GM08714 (cell line): ENCODE results near the gene CRYBA2.

Source experiments
- H3K4me3 ChIP-seq: fragments of 200-500 bp; sonication (Bioruptor generic); 2 replicates; pipeline ENCODE4 v1.5.1; 2014; ENCODE audit warnings: mild to moderate bottlenecking, low read length, inconsistent platforms
- ZNF274 ChIP-seq: IDR thresholded peaks from 2 replicates; pipeline ENCODE4 v1.6.1; 2012; ENCODE audit warnings: mild to moderate bottlenecking, low read depth, low read length

The CRYBA2 gene

DNA sequence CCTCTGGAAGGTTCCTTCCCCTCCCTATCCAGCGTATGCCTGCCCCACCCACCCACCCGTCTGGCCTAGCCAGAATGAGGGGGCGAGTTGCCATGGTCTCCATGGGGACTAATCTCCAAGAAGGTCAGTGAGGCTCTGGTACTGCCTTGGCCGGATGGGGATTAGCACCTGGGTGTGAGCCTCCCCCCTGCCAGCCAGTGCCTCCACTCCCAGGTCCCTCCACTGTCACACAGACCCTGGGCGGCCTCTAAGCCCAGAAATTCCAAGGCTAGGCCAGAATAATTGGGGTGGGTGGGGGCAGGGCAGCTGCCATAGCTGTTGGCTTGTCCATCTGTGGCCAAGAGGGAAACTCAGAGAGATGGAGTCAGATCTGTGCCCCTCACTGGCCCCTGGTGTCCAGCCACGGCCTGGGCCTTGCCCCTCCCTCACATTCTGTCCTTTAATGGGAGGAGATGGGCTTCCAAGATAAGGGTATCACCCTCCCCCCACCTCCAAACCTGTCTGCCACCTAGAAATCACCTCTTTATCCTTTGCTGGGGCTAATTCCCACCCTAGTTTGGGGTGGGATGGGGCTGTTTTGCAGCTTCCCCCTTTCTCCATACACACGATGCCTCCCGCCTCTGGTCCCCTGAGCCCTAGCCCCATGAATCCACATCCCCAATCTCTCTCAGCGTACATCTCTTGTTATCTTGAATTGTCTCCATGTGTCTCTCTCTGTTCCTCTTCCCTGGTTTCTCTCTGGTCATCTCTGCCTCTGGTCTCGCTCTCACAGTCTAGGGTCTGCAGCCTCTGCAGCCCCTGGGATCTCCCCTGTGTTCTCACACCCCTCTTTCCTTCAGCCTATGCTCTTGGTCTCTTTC lies 6.0 kb upstream of the CRYBA2 start:
- no peak overlapping the region for H3K4me3 ChIP-seq
- no peak for TF ChIP-seq ZNF274

DNA sequence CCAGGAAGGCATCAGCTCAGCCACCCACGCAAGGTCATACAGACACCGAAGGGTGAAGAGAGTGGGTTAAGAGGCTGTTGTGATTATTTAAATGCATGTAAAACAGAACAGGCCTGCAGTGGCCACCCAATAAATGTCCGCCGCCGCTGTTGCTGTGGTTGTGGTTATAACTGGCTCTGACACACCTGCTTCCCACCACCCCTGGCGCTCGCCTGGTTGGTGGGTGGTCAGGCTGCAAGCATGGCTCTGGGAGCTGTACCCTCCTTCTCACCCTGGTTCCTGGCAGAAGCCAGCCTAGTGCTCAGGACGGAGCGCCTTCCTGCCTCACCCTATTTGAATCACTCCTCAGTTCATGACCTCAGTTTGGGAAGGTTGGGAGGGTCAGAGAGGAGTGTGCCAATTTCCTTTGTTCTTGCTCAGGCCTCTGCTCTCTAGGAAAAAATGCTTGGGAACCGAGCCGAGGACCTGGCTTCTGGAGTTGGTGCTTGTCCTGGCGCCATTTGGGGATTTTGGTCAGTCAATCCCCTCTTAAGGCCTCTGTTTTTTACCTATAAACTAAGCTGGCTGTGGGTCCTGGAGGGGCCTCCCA lies 5.3 kb upstream of the CRYBA2 start:
- no peak for TF ChIP-seq ZNF274
- H3K4me3 ChIP-seq, result no peak overlapping the region

DNA sequence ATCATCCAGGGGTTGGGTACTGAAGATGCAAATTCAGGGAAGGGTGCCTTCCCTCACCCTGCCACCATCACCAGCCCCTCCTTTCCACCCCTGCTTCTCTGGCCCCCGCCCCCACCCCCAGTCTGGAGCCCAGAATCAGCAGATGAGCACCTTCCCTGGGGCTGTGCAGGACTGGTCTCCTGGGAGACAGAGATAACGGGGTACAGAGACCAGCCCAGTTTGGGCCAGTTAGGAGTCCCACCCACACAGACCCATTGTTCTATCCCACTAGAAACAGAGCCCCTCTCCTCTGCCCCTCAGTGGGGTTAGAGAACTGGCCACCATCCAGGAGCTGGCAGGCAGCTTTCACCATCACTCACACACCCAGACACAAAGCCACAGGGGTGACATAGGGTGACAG lies 4.5 kb upstream of the CRYBA2 start:
- no peak overlapping the region for H3K4me3 ChIP-seq
- no peak for TF ChIP-seq ZNF274

DNA sequence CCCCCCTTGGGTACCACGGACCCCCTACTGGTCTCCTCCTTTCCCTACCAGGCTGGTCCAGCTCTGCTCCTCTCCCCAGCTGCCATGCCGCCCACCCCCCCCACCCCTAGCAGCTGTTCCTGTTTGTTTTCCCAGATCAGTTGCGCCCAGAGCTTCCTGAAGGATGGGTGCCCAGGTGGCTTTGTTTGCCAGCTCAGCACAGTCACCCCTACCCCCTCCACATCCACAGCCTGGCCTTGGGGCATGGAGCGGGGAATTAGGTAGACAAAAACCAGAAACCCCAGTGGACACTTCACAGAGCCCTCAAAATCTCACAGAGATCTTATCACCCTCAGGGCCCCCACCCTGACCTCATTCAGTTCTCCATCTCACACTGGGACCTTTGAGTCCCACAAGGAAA lies 3.7 kb upstream of the CRYBA2 start:
- no peak overlapping the region for H3K4me3 ChIP-seq
- no peak for TF ChIP-seq ZNF274

DNA sequence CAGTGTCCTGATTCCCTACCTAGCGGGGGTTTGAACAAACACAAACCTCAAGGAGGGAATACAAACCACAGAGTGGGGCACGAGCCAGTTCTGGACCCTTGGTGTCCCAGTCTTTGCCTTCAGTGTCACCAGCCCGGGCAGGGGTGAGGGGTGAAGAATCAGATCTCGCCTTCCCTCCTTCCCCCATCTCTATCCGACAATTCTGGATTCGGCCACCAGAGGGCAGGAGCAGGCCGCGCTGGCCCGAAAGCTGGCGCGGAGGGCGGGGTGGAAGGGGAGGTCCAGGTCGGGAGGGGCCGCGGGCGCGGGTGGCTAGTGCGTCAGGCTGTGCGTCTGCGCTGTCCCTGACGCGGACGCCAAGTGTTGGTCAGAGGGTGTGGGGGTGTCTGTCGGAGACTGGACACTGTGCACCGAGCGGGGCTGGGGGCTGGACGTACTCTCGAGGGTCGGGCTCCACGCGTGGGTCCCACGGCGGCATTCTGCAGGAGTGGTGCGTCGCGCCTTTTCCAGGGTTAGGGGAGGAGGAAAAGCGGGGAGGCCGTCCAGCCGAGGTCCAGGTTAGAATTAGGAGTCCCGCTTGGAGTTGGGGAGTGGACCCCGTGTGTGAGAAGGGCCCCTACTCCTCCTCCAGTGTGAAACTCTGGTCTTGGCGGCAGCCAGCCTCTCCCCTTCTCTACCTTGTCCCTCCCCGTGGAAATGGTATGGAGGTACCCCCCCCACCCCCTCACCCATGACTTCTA lies 2.9 kb upstream of the CRYBA2 start:
- TF ChIP-seq ZNF274, result no peak
- no peak overlapping the region for H3K4me3 ChIP-seq

DNA sequence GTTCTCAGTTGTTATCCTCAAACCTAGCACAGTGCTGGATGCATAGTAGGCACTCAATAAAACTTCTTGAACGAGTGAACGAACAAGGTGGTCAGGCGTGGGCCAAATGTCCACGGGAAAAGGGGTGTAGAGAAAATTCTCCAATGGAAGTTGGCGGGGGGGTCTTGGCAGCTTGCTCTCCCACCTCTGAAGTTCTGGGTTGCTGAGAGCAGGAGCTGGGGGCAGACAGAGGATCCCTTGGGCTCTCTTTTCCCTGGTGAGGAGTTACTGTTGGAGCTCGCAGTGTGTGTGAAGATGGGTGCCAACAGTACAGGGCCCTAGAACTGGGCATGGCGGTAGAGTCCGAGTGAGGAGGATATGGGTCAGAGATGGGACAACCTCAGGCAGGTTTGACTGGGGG lies 2.3 kb upstream of the CRYBA2 start:
- TF ChIP-seq ZNF274, result no peak
- no peak overlapping the region for H3K4me3 ChIP-seq

DNA sequence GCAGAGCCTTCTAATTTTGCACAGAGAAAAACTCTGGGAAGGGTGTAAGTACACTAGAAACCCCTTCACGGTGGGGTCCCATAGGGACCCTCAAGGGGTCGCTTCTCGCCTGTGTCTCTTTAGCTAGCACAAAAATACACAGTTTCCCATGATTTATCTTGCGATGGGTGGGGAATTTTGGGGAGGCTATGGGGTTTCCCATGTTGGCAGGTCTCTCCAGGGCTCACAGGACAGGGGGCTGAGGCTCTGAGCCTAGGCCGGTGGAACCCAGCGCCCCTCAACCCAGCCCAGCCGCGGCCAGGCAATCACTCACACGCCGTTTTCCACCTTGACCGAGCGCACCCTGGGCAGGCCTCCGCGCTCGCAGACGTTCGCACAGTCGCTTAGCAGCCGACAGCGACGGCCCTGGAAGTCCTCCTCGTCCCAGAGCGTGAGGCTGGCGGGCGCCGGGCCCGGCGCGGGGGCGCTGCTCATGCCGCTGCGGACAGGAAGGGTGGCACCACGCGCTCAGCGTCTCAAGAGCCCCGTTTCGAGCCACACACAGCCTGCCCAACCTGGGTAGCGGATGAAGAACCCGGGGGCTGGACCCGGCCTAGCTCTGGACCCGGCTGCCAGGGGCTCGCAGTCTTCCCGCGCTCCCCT lies 398 bp downstream of the CRYBA2 start:
- no peak overlapping the region for H3K4me3 ChIP-seq
- no peak for TF ChIP-seq ZNF274

DNA sequence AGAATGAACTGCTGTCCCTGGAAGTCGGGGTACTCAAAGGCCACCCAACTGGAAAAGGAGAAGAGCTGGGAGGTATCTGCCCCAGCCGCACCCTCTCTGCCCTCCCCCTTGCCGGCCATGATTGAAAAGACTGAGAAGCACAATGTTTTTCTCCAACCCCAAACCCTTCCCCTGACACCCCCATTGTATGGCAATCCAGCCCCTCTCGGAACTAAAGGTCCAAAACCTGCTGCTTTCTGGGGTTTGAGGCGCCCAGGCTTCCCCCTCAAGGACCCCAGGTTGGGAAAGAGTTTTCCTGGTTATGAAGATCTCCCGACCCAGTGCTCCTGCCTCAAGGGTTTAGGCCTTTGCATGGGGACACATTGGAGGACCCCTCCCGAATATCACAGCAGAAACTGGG lies 1.0 kb downstream of the CRYBA2 start:
- no peak overlapping the region for H3K4me3 ChIP-seq
- TF ChIP-seq ZNF274, result no peak

DNA sequence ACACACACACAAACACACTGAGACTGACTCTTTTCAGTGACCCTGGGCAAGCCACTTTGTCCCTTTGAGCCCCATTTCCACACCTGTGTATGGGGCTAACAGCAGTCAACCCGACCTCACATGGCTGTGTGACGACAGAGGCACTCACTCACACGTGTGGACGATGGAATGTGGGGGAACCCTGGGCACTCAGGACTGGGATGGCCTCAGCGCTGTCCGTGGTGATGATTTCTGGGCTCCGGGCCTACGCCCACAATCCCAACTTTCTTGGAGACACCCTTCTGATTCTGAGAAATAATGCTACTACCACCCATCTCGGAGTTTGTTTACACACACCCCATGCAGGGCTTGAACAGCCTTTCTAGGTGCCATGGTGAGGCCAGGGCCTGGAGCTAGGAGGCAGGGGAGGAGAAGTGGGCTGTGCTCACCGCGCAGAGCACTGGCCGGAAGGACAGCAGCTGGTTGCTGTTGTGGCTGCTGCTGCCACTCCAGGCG lies 1.5 kb downstream of the CRYBA2 start:
- TF ChIP-seq ZNF274, result no peak
- no peak overlapping the region for H3K4me3 ChIP-seq

DNA sequence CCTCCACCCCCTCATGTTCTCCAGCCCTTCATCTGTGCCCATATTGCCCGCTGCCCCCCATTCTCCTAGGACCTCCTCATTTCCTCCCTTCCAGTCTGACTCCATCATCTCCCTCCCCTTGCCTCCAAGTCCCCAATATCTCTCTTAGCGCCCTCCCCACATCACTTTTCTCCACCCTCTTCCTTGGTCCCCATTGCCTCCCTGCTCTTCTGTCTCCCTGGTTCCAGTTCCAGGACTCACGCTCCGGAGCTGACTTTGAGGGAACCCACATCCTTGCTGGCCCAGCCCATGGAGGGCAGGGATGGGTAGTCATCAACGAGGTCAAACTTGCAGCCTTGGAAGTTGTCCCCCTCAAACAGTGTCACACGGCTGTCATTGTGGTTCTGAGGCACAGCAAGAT lies 2.6 kb downstream of the CRYBA2 start:
- H3K4me3 ChIP-seq, result no peak overlapping the region
- no peak for TF ChIP-seq ZNF274

DNA sequence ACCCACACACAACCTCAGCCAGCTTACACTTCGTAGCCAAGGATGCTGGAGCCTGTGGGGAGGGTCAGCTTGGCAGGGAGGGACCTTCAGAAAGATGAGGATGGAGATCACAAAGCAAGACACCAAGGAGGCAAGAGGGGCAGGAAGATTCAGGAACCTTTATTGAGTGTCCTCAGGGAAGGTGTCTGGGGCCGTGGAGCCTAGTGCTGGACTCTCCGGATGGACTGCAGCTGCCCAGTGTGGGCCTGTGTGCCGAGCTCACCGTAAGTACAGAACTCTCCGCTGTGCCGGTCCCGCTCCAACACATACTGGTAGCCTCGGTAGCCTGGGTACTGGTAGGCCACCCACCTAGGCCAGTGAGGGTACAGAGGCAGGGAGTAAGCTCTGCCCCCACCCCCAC lies 3.2 kb downstream of the CRYBA2 start:
- H3K4me3 ChIP-seq, result no peak overlapping the region
- TF ChIP-seq ZNF274, result no peak

DNA sequence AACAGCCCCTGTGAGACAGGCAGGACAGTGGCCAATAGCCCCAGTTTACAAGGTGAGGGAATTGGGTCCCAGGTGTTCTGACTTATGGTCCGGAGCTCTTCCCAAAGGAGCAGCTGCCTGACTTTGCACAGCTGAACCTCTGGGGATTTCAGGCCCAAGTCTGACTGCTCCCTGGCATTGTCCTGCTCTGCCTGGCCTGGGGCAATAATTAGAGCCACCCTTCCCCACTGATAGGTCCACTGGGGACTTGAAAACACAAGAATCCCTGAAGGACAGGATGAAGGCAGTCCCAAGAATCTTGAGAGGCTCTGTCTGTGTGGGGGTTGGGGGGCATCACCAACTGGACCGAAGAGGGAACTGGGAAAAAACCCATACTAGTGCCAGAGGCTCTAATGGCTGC lies 4.6 kb downstream of the CRYBA2 start:
- no peak for TF ChIP-seq ZNF274
- no peak overlapping the region for H3K4me3 ChIP-seq

DNA sequence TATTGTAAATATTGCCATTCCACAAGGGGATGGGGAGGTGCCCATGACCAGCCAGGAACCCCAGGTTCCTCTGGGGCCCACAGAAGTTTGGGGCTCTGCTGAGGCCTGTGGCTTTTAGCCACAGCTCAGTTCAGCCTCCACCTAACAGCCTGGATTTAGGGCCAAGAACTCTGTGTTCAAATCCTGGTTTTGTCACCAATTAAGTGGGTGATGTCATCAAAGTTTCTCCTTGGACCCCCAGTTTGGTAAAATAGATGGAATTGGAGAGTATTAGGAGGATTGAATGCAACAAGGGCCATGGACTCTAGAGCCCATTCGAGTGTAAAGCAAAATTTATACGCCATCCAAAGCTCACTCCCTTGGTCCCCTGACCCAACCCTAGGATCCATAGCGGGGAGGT lies 5.1 kb downstream of the CRYBA2 start:
- no peak overlapping the region for H3K4me3 ChIP-seq
- TF ChIP-seq ZNF274, result no peak

DNA sequence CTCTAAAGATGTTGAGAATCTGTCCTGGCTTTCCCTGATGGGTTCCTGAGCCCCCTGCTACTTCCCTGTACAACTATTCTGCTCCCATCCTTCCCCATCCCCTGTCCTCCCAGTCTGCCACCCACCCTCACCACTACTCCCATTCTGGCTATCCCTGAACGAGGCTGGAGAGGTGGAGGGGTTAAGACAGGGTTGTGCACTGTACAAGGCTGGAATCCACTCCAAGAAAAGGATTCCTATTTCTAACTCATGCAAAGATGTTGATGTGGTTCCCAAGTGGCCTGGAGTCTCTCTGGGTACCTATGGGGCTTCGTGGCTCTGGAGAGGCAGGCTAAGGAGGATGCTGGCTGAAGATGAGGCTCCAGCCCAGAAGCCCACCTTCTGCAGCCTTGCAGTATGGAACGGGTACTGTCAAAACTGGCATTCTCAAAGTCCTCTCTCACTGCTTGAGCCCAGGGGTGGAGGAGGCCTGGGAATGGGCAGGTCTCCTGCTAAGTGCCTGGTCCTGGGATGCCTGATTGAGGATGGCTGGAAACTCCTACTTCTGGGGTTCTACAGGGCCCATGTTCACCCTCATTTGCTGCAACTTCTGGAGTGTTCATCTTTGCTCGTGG lies 7.0 kb downstream of the CRYBA2 start:
- H3K4me3 ChIP-seq, result no peak overlapping the region
- TF ChIP-seq ZNF274, result no peak
